ENCODE measurements around the gene HMCN1.

DNA sequence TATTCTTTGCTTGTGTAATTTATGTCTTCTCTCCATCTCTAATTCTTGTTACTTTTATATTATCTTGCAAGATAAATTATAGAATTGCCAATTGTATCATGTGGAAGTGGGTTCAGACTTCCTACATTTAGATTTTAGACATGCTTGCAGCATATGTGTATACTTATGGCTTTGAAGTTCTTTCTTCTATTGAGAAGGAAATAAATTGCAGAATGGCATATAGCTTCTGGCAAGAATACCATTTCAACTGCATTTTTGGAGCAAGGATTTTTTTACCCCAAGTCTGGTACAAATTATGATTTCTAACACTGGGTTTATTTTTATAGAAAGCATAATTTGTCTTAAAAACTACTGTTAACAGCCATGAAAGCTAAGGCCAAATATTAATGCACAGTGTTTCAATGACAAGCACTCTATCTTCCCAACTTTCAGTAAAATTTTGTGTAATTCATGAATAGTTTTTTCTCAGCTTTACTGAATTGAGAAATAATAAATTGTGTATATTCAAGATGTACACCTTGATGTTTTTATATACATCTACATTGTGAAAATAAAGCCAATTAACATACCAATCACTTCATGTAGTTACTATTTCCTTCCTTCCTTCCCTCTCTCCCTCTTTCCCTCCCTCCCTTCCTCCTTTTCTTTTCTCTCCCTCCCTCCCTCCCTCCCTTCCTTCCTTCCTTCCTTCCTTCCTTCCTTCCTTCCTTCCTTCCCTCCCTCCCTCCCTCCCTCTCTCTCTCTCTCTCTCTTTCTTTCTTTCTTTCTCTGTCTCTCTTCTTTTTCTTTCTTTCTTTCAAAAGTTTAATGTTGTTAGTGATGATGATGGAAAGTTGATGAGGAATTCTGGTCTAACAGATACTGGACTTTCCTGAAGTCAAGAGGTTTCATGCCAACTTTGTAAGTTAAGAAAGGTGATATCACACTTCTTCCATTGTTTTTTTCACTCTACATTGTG, 47.1 kb upstream of the HMCN1 start:
- TF ChIP-seq, protein P1, sequence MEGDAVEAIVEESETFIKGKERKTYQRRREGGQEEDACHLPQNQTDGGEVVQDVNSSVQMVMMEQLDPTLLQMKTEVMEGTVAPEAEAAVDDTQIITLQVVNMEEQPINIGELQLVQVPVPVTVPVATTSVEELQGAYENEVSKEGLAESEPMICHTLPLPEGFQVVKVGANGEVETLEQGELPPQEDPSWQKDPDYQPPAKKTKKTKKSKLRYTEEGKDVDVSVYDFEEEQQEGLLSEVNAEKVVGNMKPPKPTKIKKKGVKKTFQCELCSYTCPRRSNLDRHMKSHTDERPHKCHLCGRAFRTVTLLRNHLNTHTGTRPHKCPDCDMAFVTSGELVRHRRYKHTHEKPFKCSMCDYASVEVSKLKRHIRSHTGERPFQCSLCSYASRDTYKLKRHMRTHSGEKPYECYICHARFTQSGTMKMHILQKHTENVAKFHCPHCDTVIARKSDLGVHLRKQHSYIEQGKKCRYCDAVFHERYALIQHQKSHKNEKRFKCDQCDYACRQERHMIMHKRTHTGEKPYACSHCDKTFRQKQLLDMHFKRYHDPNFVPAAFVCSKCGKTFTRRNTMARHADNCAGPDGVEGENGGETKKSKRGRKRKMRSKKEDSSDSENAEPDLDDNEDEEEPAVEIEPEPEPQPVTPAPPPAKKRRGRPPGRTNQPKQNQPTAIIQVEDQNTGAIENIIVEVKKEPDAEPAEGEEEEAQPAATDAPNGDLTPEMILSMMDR (conservative IDR thresholded peaks at IDR 0.05 in 1 of 2, IDR thresholded peaks at IDR 0.05 in 1 of 2; ENCODE audit: extremely low read depth in 1 of 2, insufficient read depth in 1 of 2, low read depth in 1 of 2, low read length in 2 of 2): no peak
- TF ChIP-seq EZH2 (IDR thresholded peaks at IDR 0.05; ENCODE audit: borderline replicate concordance, low read length): no peak

All from mammary epithelial cell (primary cell).